Endothelial cell of umbilical vein (primary cell): ENCODE data around the gene LMBR1L.

Experiments
- CTCF ChIP-seq, 2 donors: IDR thresholded peaks; 1 replicate in 1 of 2; 2 replicates in 1 of 2; pipeline ENCODE4 v1.5.1; 2011; ENCODE audit warnings: low read length in 2 of 2, mild to moderate bottlenecking in 2 of 2, moderate library complexity in 2 of 2, control low read depth in 1 of 2, inconsistent platforms in 1 of 2, low read depth in 1 of 2; ENCODE audit not compliant: insufficient read depth in 1 of 2; ENCODE audit errors: extremely low read depth in 1 of 2
- EZH2 ChIP-seq: IDR thresholded peaks from 2 replicates; pipeline ENCODE4 v1.6.1; 2012; ENCODE audit warnings: borderline replicate concordance, low read depth, mild to moderate bottlenecking, moderate library complexity, low read length, inconsistent platforms; ENCODE audit not compliant: severe bottlenecking
- FOS ChIP-seq: IDR thresholded peaks from 2 replicates; pipeline ENCODE4 v1.6.1; 2011; ENCODE audit warnings: mild to moderate bottlenecking, low read length, moderate library complexity, borderline replicate concordance; ENCODE audit not compliant: insufficient read depth
- GATA2 ChIP-seq: IDR thresholded peaks from 2 replicates; pipeline ENCODE4 v1.7.0; 2011; ENCODE audit warnings: low read depth, mild to moderate bottlenecking, moderate library complexity, mixed read lengths, low read length; ENCODE audit not compliant: insufficient read length, insufficient read depth
- JUN ChIP-seq: IDR thresholded peaks from 2 replicates; pipeline ENCODE4 v1.6.1; 2011; ENCODE audit warnings: borderline replicate concordance, low read depth; ENCODE audit not compliant: insufficient read length, insufficient read depth
- MAX ChIP-seq: IDR thresholded peaks from 2 replicates; pipeline ENCODE4 v1.6.1; 2011; ENCODE audit not compliant: insufficient read depth, insufficient read length
- MYC ChIP-seq: IDR thresholded peaks from one replicate; pipeline ENCODE4 v1.6.1; 2011; ENCODE audit warnings: mild to moderate bottlenecking, low read depth, low read length
- POLR2A ChIP-seq: IDR thresholded peaks from 2 replicates; pipeline ENCODE4 v1.6.1; 2012; ENCODE audit warnings: low read depth, mild to moderate bottlenecking, control low read depth, low read length
- POLR2AphosphoS5 ChIP-seq: IDR thresholded peaks from 2 replicates; pipeline ENCODE4 v1.6.1; 2012; ENCODE audit warnings: low read depth, mild to moderate bottlenecking, control low read depth, low read length, moderate library complexity; ENCODE audit not compliant: insufficient read depth

- TF ChIP-seq CTCF (IDR thresholded peaks at IDR 0.05; ENCODE audit: extremely low read depth in 1 of 2, insufficient read depth in 1 of 2, low read depth in 1 of 2, low read length in 2 of 2) (no peak), POLR2A (no peak), MAX (no peak), POLR2AphosphoS5 (no peak), JUN (no peak), EZH2 (no peak), FOS (no peak), MYC (no peak), GATA2 (no peak)
Observed at GRCh38 chr12:49054096-49054495, 56.6 kb downstream of the LMBR1L start.
